GM23248 (cell line): ENCODE results near the gene EXD3.

Experiments
- EZH2 ChIP-seq: fragments of 200-600 bp; sonication (generic); IDR thresholded peaks from 2 replicates; pipeline ENCODE4 v1.6.1; 2018; ENCODE audit warnings: antibody characterized with exemption, mild to moderate bottlenecking; ENCODE audit not compliant: insufficient read depth, poor library complexity, severe bottlenecking
- EZH2phosphoT487 ChIP-seq: fragments of 200-600 bp; sonication (generic); IDR thresholded peaks from 2 replicates; pipeline ENCODE4 v1.6.1; 2018; ENCODE audit warnings: antibody characterized with exemption, moderate library complexity, mild to moderate bottlenecking, low read depth; ENCODE audit not compliant: insufficient read depth

- TF ChIP-seq EZH2: no peak
- TF ChIP-seq EZH2phosphoT487: no peak
These were observed 125.0 kb downstream of the EXD3 start for GRCh38 chr9:137297966-137298365.
